ENCODE data around the gene DNAH2.

Gene DNAH2

GRCh38 chr17:7740481-7741001, 23.0 kb downstream of the DNAH2 start:
- no peak for FAIRE-seq

GRCh38 chr17:7742729-7743128, 25.2 kb downstream of the DNAH2 start:
- no peak for FAIRE-seq
- TF ChIP-seq SPI1 (IDR thresholded peaks at IDR 0.05; ENCODE audit: low read depth, low read length) = no peak
- TF ChIP-seq POLR2AphosphoS5 (IDR thresholded peaks at IDR 0.05; ENCODE audit: low read depth, low read length) = no peak
- no peak for TF ChIP-seq TAF1 (IDR thresholded peaks at IDR 0.05; ENCODE audit: low read depth, low read length)
- TF ChIP-seq PAX5 (IDR thresholded peaks at IDR 0.05; ENCODE audit: insufficient read depth, low read length, severe bottlenecking) = no peak
- no peak for TF ChIP-seq POU2F2 (IDR thresholded peaks at IDR 0.05; ENCODE audit: low read depth, low read length)
- TF ChIP-seq POLR2A (IDR thresholded peaks at IDR 0.05; ENCODE audit: low read depth, low read length) = no peak

More at GRCh38 chr17:7740481-7741001, 23.0 kb downstream of the DNAH2 start:
- TF ChIP-seq TAF1 (IDR thresholded peaks at IDR 0.05; ENCODE audit: low read depth, low read length) (no peak), PAX5 (IDR thresholded peaks at IDR 0.05; ENCODE audit: insufficient read depth, low read length, severe bottlenecking) (no peak), SPI1 (IDR thresholded peaks at IDR 0.05; ENCODE audit: low read depth, low read length) (no peak), POLR2A (IDR thresholded peaks at IDR 0.05; ENCODE audit: low read depth, low read length) (no peak), POU2F2 (IDR thresholded peaks at IDR 0.05; ENCODE audit: low read depth, low read length) (no peak), POLR2AphosphoS5 (IDR thresholded peaks at IDR 0.05; ENCODE audit: low read depth, low read length) (no peak)
- DNase-seq (ENCODE audit: insufficient read length, low spot score) = no peak

GRCh38 chr17:7744416-7744815, 26.9 kb downstream of the DNAH2 start:
- DNase-seq (ENCODE audit: insufficient read length, low spot score) = no peak
- no peak for FAIRE-seq
- TF ChIP-seq PAX5 (IDR thresholded peaks at IDR 0.05; ENCODE audit: insufficient read depth, low read length, severe bottlenecking) = no peak
- TF ChIP-seq POU2F2 (IDR thresholded peaks at IDR 0.05; ENCODE audit: low read depth, low read length) = no peak

More at GRCh38 chr17:7742729-7743128, 25.2 kb downstream of the DNAH2 start:
- DNase-seq (ENCODE audit: insufficient read length, low spot score) = no peak

- no peak for FAIRE-seq
- TF ChIP-seq POLR2AphosphoS5 (IDR thresholded peaks at IDR 0.05; ENCODE audit: low read depth, low read length) (no peak), TAF1 (IDR thresholded peaks at IDR 0.05; ENCODE audit: low read depth, low read length) (no peak), POLR2A (IDR thresholded peaks at IDR 0.05; ENCODE audit: low read depth, low read length) (no peak), POU2F2 (IDR thresholded peaks at IDR 0.05; ENCODE audit: low read depth, low read length) (no peak), SPI1 (IDR thresholded peaks at IDR 0.05; ENCODE audit: low read depth, low read length) (no peak), PAX5 (IDR thresholded peaks at IDR 0.05; ENCODE audit: insufficient read depth, low read length, severe bottlenecking) (no peak)
- DNase-seq (ENCODE audit: insufficient read length, low spot score) = no peak
Observed at GRCh38 chr17:7745748-7746470, 28.4 kb downstream of the DNAH2 start.

- FAIRE-seq (no peak), DNase-seq (ENCODE audit: insufficient read length, low spot score) (no peak)
- no peak for TF ChIP-seq TAF1 (IDR thresholded peaks at IDR 0.05; ENCODE audit: low read depth, low read length)
- TF ChIP-seq POLR2AphosphoS5 (IDR thresholded peaks at IDR 0.05; ENCODE audit: low read depth, low read length) = no peak
- TF ChIP-seq POU2F2 (IDR thresholded peaks at IDR 0.05; ENCODE audit: low read depth, low read length) = no peak
- TF ChIP-seq SPI1 (IDR thresholded peaks at IDR 0.05; ENCODE audit: low read depth, low read length) = no peak
- no peak for TF ChIP-seq PAX5 (IDR thresholded peaks at IDR 0.05; ENCODE audit: insufficient read depth, low read length, severe bottlenecking)
- TF ChIP-seq POLR2A (IDR thresholded peaks at IDR 0.05; ENCODE audit: low read depth, low read length) = no peak
Observed at GRCh38 chr17:7747635-7748071, 30.1 kb downstream of the DNAH2 start.

- DNase-seq (ENCODE audit: insufficient read length, low spot score) = no peak
- FAIRE-seq = no peak
- TF ChIP-seq POLR2A (IDR thresholded peaks at IDR 0.05; ENCODE audit: low read depth, low read length) (no peak), PAX5 (IDR thresholded peaks at IDR 0.05; ENCODE audit: insufficient read depth, low read length, severe bottlenecking) (no peak), POLR2AphosphoS5 (IDR thresholded peaks at IDR 0.05; ENCODE audit: low read depth, low read length) (no peak), TAF1 (IDR thresholded peaks at IDR 0.05; ENCODE audit: low read depth, low read length) (no peak)
Observed at GRCh38 chr17:7748076-7748775, 30.7 kb downstream of the DNAH2 start.

- TF ChIP-seq POLR2A (IDR thresholded peaks at IDR 0.05; ENCODE audit: low read depth, low read length) (no peak), PAX5 (IDR thresholded peaks at IDR 0.05; ENCODE audit: insufficient read depth, low read length, severe bottlenecking) (no peak), POLR2AphosphoS5 (IDR thresholded peaks at IDR 0.05; ENCODE audit: low read depth, low read length) (no peak), POU2F2 (IDR thresholded peaks at IDR 0.05; ENCODE audit: low read depth, low read length) (no peak), TAF1 (IDR thresholded peaks at IDR 0.05; ENCODE audit: low read depth, low read length) (no peak), SPI1 (IDR thresholded peaks at IDR 0.05; ENCODE audit: low read depth, low read length) (no peak)
- FAIRE-seq (no peak), DNase-seq (ENCODE audit: insufficient read length, low spot score) (no peak)
Observed at GRCh38 chr17:7750321-7750821, 32.8 kb downstream of the DNAH2 start.

GRCh38 chr17:7754656-7755055, 37.1 kb downstream of the DNAH2 start:
- no peak for DNase-seq (ENCODE audit: insufficient read length, low spot score)
- FAIRE-seq = no peak
- no peak for TF ChIP-seq POU2F2 (IDR thresholded peaks at IDR 0.05; ENCODE audit: low read depth, low read length)
- TF ChIP-seq PAX5 (IDR thresholded peaks at IDR 0.05; ENCODE audit: insufficient read depth, low read length, severe bottlenecking) = no peak
- no peak for TF ChIP-seq POLR2AphosphoS5 (IDR thresholded peaks at IDR 0.05; ENCODE audit: low read depth, low read length)
- TF ChIP-seq POLR2A (IDR thresholded peaks at IDR 0.05; ENCODE audit: low read depth, low read length) = no peak
- no peak for TF ChIP-seq SPI1 (IDR thresholded peaks at IDR 0.05; ENCODE audit: low read depth, low read length)
- no peak for TF ChIP-seq TAF1 (IDR thresholded peaks at IDR 0.05; ENCODE audit: low read depth, low read length)
